Retinal pigment epithelial cell (primary cell): ENCODE data around the gene TCHP.

ENCODE experiments used
- DNase-seq: peaks from one replicate; pipeline ENCODE4 v3.0.0-alpha.2; 2010; ENCODE audit warnings: low read depth
- H3K4me3 ChIP-seq: 2 replicates; pipeline ENCODE4 v1.5.1; 2011; ENCODE audit warnings: mild to moderate bottlenecking, low read length, control low read depth, moderate library complexity
- TF ChIP-seq, protein P1 (sequence below): conservative IDR thresholded peaks from 2 replicates; pipeline ENCODE4 v1.5.1; 2011; ENCODE audit warnings: low read depth, low read length, control low read depth, inconsistent platforms

The TCHP gene

DNA sequence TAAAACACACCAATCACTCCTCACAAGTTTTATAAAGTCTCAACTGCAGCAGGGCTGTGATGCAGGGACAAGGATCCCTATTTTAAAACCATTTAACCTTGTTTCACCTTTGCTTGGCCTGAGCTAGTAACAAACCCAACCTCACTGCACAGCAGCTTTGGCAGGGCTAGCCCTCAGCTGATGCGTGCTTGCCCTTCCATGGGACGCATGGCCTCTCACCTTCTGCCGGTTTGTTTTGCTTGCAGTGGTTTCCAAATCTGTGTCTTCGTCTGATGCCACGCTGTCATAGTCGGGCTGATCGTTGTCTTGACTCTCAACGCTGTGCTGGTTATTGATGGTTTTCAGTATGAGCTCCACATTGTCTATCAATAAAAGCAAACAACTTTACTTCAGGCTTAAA lies 52.8 kb downstream of the TCHP start:
- DNase-seq, result no peak
- H3K4me3 ChIP-seq, result no peak overlapping the region
- TF ChIP-seq, protein P1, sequence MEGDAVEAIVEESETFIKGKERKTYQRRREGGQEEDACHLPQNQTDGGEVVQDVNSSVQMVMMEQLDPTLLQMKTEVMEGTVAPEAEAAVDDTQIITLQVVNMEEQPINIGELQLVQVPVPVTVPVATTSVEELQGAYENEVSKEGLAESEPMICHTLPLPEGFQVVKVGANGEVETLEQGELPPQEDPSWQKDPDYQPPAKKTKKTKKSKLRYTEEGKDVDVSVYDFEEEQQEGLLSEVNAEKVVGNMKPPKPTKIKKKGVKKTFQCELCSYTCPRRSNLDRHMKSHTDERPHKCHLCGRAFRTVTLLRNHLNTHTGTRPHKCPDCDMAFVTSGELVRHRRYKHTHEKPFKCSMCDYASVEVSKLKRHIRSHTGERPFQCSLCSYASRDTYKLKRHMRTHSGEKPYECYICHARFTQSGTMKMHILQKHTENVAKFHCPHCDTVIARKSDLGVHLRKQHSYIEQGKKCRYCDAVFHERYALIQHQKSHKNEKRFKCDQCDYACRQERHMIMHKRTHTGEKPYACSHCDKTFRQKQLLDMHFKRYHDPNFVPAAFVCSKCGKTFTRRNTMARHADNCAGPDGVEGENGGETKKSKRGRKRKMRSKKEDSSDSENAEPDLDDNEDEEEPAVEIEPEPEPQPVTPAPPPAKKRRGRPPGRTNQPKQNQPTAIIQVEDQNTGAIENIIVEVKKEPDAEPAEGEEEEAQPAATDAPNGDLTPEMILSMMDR, result no peak

DNA sequence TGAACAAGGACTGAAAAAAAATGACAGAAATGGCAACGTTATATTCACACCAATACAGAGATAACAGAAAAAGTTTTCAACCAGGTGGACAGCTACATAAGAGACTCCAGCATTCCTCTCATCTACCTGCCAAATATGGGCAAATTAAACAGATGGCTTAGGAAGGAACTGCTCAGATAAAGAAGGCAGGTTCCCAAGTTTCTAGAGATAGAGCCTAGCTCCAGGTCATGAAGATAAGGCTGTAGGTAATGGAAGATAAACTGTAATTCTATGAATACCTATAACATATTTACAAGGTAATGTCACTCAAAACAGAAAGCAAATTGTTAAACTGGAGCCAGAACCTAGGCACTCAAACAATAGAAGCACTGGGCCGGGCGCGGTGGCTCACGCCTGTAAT lies 53.6 kb downstream of the TCHP start:
- TF ChIP-seq, protein P1, result no peak
- no peak for DNase-seq
- no peak overlapping the region for H3K4me3 ChIP-seq

DNA sequence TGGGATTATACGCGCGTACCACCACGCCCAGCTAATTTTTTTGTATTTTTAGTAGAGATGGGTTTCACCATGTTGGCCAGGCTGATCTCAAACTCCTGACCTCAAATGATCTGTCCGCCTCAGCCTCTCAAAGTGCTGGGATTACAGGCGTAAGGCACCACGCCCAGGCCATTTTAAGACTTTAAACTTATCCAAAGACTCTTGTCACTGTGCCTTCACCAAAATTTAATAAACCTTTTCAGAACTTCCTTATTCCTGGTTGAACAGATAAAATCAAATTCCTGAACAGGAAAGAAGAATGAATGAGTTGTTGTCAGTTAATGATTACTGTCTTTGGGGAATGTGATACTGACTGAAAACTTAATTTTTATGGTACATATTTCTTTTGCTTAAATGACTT lies 58.3 kb downstream of the TCHP start:
- H3K4me3 ChIP-seq, result no peak overlapping the region
- TF ChIP-seq, protein P1, result no peak
- no peak for DNase-seq

GRCh38 chr12:109959411-109960093 lies 59.5 kb downstream of the TCHP start:
- TF ChIP-seq, protein P1, result no peak

DNA sequence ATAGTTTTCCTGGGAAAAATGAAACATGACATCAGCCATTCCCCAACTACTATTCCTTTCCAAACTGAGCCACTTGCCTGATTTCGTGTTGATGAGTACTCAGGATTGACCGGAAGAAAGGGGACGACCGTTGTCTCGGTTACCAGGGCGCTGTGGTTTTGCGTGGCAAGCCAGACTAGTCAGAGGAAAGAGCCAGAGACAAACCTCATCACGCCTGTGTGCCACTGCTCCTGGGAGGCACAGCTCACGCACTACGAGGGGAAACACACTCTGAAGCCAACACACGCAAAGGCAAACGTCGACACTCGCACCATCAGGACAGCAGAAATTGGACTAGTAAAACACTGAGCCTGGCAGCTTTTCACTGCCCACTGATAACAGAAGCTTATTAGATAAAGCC lies 61.1 kb downstream of the TCHP start:
- DNase-seq, result no peak
- TF ChIP-seq, protein P1, result no peak

More at GRCh38 chr12:109959411-109960093, 59.5 kb downstream of the TCHP start:
- no peak for DNase-seq
- no peak overlapping the region for H3K4me3 ChIP-seq

GRCh38 chr12:109961612-109962011 lies 61.5 kb downstream of the TCHP start:
- H3K4me3 ChIP-seq, result no peak overlapping the region
- TF ChIP-seq, protein P1, result no peak
- DNase-seq, result no peak

More for the DNA sequence above, 61.1 kb downstream of the TCHP start:
- no peak overlapping the region for H3K4me3 ChIP-seq

DNA sequence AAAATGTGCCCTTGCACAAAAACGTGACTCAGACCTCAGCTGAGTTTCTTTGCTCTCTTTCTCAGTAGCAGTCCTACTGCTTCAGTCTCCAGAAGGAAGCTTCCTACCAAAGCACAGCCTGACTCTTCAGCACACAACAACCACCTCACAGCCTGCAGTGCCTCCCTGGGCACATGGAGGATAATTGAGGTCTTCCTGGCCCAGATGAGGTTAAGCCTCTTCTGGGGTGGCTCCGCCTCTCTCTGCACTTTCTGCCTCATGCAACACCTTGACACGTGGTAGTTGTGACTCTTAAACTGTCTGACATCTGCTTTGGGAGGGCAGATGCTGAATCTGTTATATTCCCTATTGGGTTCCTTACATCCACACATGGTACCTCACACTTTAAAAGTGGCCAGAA lies 62.3 kb downstream of the TCHP start:
- no peak overlapping the region for H3K4me3 ChIP-seq
- TF ChIP-seq, protein P1, result no peak
- DNase-seq, result no peak
